Skin of body (tissue), 2 donors: Measurements from ENCODE around the gene KIFC3. TPM values are rescaled to one million over a fixed set of nuclear protein-coding genes. Genes with fewer than 3 reads are reported as not detected.
"Not testable (repeated sequence)": the region's sequence is repeated elsewhere in the genome, so short reads cannot be mapped to it uniquely, and the experiment has no call there.

ENCODE experiments used
- DNase-seq: peaks from one replicate; lab custom pipeline; 2025; lab: John Stamatoyannopoulos, UW
- total RNA-seq: library from RNA; depleted of rRNA; stranded (reverse); fragments of >200 nt; gene quantifications from one replicate; pipeline ENCODE4 v1.2.3, GENCODE V29; 2014

The KIFC3 gene
- total RNA-seq, 1 donor from 2014 or later, result 21.3 TPM

DNA sequence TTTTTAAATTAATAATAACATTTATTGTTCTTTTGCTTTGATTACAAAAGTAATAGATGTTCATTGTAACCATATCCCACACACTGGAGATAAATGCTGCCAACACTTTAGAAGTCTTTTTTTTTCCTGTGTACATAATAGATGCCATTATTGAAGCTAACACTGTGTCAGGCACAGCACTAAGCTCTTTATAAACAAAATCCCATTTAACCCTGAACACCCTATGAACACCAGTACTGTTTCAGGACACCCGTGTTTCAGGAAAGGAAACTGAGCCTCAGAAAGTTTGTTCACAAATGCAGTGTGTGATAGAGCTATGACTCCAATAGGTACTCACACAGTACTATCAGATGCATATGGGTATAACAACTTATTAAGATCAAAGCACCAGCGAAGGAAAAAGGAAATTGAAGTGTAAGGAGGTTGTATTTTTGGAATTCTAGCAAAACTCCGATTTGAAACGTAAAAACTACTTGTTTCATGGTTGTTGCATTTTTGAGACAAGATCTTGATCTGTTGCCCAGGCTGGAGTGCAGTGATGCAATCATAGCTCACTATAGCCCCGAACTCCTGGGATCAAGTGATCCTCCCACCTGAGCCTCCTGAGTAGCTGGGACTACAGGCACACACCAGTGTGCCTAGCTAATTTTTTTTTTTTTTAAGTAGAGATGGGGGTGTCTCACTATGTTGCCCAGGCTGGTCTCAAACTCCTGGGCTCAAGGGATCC is 2.0 kb upstream of the KIFC3 start:
- no peak for DNase-seq

DNA sequence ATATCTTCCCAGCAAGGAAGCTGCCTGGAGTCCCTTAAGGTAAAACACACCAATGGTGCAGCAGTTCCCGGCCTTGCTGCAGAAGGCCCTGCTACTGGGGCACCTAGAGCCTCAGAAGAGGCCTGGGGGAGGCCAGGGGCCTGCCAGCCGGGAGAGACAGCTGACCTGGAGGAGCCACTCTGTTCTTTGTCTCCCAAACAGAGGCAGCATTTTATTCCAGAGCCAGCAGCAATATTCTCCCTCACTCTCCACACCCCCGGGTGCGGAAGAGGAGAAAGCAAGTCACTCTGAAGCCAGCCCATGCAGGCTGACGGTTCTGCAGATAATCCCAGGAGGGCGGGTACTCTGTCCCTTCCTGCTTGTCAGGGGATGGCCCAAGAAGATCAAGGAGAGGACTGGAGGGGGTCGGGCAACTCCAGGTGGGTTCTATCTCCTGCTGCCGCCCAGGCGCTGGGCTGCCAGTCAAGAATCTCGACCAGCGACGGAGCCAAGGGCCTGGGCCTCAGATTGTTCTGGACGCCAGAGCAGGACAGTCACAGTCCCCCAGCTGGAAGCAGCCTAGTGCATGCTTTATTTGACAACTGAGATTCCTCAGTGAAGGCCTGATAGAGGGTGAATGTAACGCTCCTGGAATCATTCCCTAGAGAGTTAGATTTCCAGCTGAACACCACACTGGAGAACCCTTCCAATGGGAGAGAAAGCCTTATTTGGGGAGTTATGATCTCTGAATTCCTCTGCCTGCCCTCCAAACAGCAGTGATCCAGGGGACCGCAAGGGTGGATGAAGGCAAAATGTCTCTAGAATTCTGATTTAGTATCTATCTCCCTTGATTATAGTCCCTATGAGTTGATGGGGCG is 1.1 kb upstream of the KIFC3 start:
- DNase-seq, result no peak

DNA sequence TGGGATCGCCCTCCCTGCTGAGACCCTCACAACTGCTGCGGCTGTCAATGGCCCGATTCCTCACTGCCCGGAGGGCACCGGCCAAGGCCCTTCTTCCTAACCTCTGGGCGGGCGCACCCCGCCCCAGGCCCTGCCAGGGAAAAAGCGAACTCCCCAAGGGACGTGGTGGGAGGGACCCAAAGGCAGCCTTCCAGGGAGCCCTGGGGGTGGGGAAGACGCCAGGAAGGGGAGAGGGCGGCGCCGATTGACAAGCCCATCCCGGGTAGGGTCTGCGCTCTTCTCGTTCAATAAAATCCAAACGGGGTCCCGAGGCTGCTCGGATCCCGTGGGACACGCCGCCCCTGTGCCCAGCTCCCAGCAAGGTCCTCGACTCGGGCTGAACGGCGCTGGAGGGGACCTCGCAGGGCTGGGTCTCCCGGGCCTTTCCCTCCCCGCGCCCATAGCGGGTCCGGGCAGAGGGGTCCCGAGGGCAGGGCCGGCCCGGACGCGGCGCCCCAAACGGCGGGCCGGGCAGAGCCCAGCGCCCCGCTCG is 416 bp downstream of the KIFC3 start:
- no peak for DNase-seq

DNA sequence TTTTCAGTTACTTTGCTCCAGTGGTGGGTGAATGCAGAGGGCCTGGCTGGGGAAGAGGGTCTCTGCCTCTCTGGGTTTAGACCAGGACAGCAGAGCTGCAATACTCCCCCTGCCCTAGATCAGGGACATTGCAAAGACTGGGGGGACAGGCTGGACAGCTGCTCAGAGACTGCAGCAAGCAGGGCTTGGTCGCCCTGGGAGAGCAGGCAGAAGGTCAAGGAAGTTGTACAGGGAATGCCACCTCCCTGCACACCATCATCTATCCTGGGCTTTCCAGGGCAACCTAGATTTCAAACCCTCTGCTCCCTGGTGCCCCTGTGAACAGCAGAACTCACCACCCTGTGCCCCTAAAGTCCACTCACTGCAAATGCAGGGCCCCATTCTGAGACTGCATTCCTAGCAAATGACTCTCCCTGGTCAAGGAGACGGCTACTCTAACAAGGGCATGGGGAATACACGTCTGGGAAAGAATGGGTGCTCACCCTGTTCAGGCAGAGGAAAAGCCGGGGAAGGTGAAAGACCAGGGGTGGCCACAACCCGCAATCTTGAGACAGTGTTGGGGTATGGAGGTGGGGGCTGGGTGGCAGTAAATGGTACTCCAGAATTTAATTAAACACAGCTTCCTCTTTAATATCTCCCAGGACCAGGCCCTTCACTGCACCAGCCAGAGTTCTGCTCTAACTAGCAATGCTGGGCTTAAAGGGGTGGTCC is 1.0 kb downstream of the KIFC3 start:
- no peak for DNase-seq

DNA sequence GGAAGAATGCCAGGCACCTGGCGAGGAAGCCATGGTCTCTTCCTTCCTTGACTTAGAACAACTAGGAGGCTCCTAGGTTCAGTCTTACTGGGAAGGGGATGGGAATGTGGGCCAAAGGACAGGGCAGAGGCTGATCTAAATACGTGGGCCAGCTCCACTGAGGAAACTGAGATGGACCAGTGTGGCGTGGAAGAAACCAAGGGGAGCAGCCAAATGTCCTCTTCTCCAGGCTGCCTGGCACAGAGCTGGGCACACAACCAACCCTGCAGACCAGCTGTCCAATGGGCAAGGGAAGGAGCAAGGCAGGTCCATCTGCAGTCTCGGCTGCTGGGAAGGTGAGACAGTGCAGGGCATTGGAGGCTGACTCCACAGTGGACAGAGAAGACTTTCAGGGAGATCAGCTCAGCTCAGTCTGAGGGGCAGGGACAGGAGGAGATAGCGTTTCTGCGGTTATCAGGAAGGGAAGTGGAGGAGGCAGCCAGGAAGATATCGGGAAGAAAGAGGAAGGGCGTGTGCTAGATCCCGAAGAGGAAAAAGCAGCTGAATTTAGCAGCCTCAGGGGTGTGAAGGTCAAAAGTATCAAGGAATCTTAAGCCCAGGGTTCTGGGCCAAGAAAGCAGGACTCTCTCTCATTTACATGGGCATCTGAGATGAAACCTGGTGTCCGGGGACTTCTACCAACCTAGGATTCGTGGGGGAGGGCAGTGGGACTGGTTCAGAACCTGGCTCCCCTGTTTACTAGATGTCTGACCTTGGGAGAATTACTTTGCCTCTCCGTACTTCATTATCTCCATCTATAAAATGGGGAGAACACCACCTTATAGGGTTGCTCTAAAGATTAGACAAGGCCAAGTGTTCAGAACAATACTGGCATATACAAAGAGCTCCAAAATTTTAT is 1.8 kb downstream of the KIFC3 start:
- no peak for DNase-seq

DNA sequence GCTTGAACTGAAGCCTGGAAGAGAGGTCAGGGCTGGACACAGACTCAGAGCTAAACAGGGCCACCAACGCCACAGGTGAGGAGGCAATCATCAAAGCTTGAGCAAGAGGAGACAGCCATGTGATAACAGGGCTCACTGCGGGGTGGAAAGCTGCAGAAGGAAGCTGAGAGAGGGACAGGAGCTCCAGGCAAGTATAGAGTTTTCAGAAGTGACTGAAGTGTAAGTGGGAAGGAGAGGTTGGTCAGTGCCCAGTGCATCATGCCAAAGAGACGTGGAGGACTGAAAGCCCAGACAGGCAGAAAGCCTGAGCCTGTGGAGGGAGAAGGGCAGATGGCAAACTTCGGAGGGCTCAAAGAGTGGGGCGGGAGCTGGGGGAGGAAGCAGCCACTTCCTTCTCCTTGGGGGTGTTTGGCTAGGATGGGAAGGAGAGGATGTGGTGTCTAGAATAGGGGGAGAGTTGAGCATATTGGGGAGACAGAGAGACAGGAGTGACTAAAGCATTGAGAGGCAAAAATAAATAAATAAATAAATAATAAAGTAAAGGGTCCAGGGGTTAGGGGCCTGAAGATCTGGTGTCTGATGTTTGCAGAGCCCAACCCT is 2.6 kb downstream of the KIFC3 start:
- no peak for DNase-seq

DNA sequence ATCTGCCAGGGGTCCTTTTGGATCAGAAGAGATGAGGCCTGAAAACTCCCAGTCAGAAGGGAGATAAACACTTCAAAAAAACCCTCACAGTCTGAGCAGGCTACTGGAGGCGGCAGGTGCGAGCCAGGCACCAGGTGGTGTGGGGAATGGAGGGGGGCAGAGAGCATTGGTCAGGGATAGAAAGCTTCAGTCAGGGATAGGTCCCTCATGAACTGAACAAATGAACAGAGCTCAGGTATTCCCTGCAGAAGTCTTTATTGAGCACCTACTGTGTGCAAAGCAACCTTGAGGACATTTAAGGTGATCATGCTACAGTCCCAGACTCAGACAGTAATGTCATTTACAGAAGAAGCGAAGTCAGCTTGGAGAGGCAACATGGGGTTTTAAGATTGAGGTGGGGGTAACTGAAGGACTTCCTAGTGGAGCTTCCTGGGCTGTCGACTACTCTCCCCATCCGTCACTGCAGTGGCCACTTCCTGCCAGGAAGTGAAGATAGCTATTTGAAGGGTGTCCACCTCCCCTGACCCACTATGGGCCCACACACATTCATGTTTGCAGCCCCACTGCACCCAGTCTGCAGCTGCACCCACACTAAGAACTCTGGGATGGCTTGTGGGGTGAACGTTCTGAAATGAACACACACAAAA is 3.2 kb downstream of the KIFC3 start:
- DNase-seq, result no peak

DNA sequence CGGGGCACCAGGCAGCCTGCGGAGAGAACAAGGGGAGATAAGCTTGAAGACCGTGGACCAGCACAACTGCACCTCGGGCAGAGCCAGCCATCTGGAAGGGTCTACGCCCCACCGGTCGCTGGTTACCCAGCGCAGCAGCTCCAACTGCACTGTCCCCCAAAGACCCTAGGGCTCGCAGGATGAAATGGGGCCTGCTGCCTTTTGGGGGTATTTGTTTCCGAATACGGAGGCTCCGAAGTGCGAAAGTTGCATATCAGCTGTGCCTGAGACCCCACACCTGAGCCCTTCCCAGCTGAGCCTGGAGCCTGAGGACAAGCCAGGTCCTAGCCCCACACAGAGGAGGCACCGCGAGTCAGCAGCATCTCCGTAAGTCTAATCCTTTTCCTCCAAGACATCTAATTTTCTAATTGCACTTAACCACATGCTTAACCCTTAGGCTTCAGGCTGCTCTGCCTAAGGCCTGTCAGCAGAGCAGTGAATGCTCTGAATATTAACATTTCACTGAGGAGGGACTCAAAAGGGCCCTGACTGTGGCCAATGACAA is 4.0 kb downstream of the KIFC3 start:
- DNase-seq, result no peak

DNA sequence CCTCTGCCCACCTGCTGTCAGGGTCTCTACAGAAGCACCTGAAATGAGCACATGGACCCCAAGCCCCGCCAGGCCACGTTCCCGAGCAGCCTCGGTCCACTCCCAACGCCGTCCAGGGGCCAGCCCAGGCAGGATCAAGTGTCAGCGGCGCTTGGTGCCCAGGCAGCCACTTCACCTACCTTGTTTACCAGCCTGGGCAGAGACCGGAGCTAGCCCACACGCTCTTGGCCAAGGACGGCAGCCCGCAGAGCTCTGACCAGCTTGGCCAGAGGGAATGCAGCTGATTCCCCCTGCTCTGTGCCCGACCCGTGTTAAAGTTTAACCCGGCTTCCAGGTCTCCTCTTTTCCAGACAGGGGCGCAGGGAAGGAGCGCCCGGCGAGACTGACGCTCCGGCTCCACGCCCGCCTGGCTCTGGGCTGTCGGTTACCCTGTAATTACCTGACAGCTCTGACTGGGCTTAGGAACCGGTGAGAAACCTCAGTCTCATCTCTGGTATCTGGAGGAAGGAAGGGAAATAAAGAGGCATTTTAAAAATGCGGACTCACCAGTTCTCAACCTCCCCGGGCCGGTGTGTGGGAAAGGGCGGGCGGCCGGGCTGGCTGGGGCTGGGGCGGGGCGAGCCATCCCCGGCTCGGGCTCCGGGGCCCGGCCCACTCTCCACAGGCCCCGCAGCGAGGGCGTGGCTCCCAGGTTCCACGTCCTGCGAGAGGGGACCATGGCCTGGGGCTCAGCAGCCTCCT is 4.6 kb downstream of the KIFC3 start:
- no peak for DNase-seq

DNA sequence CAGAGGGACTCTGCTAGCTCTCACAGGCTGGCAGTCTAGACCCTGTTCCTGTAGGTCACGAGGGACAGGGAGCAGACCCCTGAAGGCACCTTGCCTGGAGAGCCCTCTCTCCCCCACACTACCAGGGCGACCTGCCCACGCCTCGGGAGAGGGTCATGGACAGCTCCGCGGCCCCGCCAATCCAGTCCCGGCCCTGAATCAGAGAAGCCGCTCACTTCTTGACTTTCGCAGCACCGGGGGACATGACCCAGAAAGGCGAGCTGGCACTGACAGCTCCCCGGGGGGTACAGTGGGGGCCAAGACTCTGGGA is 5.1 kb downstream of the KIFC3 start:
- DNase-seq, result no peak

DNA sequence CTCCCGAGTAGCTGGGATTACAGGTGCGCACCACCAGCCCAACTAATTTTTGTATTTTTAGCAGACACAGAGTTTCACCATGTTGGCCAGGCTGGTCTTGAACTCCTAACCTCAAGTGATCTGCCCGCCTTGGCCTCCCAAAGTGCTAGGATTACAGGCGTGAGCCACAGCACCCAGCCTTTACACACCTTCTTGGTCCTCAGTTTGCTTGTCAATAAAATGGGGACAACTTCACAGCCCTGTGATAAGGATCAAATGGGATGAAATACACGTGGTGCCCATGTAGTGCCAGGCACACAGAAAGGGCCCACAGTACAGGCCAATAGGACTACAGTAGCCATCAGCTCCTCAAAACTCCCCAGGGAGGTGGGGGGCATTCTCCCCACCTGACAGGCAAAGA is 6.3 kb downstream of the KIFC3 start:
- DNase-seq, result not testable (repeated sequence)

DNA sequence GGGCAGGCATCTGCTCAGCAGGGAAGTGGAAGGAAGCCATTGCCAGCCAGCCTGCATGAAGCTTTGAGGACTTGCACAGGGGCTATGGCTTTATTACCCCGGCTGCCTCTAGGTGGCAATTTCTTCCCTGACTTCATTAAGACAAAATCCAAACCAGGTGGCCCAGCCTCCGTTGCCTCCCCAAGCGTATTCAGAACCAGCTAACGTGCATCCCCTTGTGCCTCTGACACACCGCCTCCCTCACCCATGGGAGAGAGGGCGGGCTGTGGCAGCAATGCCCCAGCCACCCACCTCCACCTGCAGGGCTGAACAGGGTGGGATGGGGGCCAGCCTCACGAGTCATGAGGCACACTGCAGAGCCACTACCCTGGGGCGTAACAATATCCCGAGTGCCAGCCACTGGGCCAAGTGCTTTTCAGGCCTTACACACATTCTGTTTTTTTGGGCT is 6.8 kb downstream of the KIFC3 start:
- DNase-seq, result no peak

DNA sequence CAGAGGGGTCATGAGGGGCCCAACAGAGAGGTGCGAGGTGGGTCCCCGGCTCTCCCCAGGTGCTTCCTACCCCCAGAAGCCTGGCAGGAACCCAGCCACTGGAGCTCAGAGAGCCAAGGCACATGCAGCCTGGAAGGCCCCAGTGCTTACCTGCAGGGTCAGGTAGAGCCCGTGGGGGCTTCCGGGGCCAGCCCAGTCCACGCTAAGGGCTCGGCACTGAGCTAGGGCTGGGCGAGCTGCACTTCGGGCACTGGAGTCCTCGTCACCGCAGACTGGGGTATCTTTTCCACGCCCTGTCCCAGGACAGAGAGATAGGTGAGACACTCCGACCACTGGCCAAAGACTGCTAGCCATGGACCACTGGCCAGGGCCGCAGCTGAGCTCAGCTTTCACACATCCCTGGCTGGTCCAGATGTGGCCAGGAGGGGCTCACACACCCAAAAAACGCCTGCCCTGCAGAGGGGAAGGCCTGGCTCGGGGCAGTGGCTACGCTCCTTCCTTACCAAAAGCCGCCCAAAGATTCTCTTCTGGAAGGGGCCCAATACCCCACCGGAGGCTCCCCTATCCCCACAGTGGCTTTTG is 7.4 kb downstream of the KIFC3 start:
- DNase-seq, result no peak

DNA sequence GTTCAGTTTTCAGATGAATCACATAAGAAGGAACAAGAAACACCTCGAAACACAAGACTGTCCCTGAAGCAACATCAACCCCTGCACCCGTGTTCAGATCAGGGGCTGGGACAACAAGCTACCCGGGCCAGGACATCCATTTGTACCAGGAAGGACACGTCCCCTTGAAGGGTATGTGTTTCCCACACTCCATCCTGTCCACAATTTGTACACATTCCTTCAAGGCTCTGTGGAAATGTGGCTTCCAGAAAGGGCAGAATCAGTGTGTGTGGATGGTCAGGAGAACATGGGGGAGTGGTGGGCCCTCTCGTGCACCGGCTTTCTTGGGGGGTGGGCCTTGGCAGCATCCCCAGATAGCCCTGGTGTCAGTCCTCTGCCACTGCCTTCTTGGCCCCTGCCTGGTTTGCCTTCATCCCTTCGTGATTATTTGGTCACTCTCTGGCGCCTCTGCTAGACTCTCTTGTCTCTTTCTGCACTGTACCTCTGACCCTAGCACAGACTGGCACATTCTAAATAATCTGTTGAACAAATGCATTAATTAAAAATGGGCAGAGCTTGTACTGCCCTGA is 10.3 kb downstream of the KIFC3 start:
- no peak for DNase-seq

DNA sequence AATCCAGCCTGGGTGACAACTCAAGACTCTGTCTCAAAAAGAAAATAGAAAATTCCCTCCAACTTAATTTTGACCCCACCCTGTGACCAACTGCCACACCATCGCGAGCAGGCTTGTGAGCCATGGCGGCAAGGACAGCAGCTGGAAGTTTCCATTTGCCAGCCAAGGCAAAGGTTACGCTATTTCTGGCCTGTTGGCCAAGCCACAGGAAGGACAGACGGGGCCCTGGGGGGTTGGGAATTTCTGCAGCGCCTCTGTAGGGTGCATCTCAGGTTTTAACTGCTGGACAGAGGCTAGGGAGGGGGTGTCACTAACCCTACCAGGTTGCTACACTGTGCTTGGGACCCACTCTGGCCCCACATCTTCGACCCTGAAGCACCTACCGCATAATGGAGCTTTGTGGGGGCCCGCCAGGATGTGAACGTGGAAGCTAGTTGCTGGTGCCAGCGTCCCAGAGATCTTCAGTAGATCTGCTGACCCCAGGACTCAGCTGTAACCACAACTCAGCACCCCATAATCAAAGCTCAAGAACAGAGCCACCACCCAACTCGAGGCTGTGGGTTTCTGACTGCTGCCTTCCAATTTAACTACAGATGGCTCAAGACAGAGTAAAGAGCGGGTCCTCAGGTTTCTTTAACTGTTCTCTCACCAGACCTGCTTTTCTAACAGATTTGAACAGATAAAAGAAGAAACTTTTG is 10.9 kb downstream of the KIFC3 start:
- DNase-seq, result no peak

DNA sequence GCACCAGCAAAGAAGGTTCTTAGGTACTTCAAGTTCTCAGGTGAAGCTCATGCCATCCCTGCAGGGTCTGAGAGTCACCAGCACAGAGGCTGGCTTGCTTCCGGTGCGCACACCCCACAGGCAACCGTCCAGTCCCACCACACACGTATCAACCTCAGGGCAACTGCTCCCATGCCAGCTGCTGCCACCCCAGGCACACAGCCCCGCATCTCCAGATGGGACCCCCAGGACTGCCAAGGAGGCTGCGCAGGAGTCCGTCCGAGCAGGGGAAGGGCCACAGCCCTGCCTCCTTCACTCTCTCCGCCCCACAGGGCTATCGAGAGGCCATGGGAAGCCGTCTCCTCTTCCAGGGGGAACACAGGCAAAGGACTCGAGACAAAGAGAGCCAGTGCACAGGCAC is 13.3 kb downstream of the KIFC3 start:
- no peak for DNase-seq

DNA sequence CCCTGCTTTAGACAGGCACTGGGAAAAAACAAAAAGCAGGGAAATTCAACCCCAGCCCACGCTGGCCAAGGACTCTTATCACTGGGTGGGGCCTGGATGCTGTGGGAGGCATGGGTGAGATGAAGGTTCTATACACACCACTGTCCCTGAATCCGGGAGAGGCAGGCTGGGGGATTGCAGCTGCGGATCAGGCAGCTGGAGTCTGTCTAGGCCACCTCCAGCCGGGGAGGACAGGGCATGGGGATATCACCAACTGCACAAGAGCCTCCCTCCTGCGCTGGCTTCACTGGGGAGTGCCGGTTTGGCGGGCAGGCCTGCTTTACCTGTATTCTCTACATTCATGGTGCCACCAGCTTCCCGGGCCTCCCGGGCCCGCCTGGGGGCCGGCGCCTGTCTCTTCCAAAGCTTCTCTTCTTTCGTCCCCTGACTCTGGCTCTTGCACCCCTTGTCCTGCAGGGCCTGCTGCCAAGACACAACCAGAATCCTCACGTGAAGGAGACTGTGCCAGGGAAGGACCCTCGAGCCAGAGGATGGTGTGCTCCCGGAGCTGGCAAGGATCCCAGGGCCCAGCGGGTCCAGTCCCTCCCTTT is 13.9 kb downstream of the KIFC3 start:
- DNase-seq, result no peak
